GM12878 (cell line): ENCODE data around the gene CD300A.

Source experiments
- NFIC ChIP-seq: IDR thresholded peaks from 2 replicates; pipeline ENCODE4 v1.6.1; 2012; ENCODE audit warnings: low read depth, mild to moderate bottlenecking, inconsistent platforms, low read length, moderate library complexity
- SIN3A ChIP-seq: IDR thresholded peaks from 2 replicates; pipeline ENCODE4 v1.6.1; 2012; ENCODE audit warnings: low read depth, low read length, improper control_type of control experiment
- TF ChIP-seq, protein P1 (sequence below): IDR thresholded peaks from 2 replicates; pipeline ENCODE4 v1.6.1; 2012; ENCODE audit warnings: low read depth, low read length, improper control_type of control experiment
- TF ChIP-seq, protein P2 (sequence below), 3 experiments: IDR thresholded peaks in 2 of 3; conservative IDR thresholded peaks in 1 of 3; 2 replicates each; pipeline ENCODE4 v1.5.1; 2011; ENCODE audit warnings: low read depth in 3 of 3, low read length in 3 of 3, mild to moderate bottlenecking in 3 of 3, control low read depth in 2 of 3, moderate library complexity in 2 of 3, inconsistent platforms in 1 of 3, mixed read lengths in 1 of 3; ENCODE audit not compliant: control insufficient read depth in 2 of 3, insufficient read depth in 1 of 3; ENCODE audit errors: extremely low read depth in 1 of 3

DNA sequence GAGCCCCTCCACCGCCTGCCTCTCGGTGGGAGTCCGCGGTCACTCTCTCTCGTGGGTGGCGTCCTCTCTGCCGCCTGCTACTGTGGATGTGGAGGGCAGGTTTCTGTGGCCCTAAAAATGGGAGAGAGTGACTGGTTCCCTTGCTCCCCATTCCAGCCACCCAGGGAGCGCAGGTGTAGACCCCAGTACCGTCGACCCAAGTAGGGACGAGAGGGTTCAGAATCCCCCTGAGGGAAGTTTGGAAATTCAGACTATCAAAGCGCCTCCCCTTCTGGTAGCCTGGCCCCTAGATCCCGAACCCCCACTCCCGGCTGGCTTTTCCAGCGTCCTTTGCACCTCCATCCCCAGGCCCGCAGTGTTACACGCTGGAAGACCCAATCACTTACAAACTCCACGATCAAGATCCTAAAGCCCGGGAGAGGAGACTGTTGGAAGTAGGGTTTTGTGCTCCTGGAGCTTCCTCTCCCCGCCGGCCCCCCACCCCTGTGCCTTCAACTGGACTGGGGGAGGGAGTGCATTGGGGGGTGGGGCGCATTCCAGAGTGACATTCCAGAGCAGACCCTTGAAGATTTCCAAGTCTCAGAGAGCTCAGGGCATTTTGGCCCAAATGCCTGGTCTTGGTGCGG, 33.6 kb upstream of the CD300A start:
- TF ChIP-seq, protein P1, sequence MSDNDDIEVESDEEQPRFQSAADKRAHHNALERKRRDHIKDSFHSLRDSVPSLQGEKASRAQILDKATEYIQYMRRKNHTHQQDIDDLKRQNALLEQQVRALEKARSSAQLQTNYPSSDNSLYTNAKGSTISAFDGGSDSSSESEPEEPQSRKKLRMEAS: no peak
- TF ChIP-seq, protein P2, sequence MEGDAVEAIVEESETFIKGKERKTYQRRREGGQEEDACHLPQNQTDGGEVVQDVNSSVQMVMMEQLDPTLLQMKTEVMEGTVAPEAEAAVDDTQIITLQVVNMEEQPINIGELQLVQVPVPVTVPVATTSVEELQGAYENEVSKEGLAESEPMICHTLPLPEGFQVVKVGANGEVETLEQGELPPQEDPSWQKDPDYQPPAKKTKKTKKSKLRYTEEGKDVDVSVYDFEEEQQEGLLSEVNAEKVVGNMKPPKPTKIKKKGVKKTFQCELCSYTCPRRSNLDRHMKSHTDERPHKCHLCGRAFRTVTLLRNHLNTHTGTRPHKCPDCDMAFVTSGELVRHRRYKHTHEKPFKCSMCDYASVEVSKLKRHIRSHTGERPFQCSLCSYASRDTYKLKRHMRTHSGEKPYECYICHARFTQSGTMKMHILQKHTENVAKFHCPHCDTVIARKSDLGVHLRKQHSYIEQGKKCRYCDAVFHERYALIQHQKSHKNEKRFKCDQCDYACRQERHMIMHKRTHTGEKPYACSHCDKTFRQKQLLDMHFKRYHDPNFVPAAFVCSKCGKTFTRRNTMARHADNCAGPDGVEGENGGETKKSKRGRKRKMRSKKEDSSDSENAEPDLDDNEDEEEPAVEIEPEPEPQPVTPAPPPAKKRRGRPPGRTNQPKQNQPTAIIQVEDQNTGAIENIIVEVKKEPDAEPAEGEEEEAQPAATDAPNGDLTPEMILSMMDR (IDR thresholded peaks at IDR 0.05 in 2 of 3, conservative IDR thresholded peaks at IDR 0.05 in 1 of 3; ENCODE audit: control insufficient read depth in 2 of 3, extremely low read depth in 1 of 3, insufficient read depth in 1 of 3, low read depth in 3 of 3, low read length in 3 of 3): no peak
- TF ChIP-seq NFIC (no peak), SIN3A (no peak)
